Subcutaneous abdominal adipose tissue (tissue), 5 donors: Measurements from ENCODE around the gene PRKCH.

Experiments
- H3K27ac ChIP-seq: one replicate; pipeline ENCODE4 v1.7.0; 2013; ENCODE audit warnings: low read depth, mild to moderate bottlenecking, inconsistent platforms, low read length, moderate library complexity
- H3K27me3 ChIP-seq, 5 donors: one replicate each; pipeline ENCODE4 v1.7.0; 2013; ENCODE audit warnings: low read length in 5 of 5, inconsistent platforms in 1 of 5; ENCODE audit not compliant: control insufficient read depth in 5 of 5, insufficient read depth in 4 of 5
- H3K36me3 ChIP-seq, 5 donors: one replicate each; pipeline ENCODE4 v1.7.0; 2013; ENCODE audit warnings: low read length in 5 of 5; ENCODE audit not compliant: control insufficient read depth in 5 of 5, insufficient read depth in 5 of 5
- H3K4me1 ChIP-seq, 5 donors: one replicate each; pipeline ENCODE4 v1.7.0; 2013; ENCODE audit warnings: low read length in 5 of 5, mild to moderate bottlenecking in 3 of 5, moderate library complexity in 1 of 5; ENCODE audit not compliant: control insufficient read depth in 5 of 5, insufficient read depth in 5 of 5
- H3K4me3 ChIP-seq, 5 donors: one replicate each; pipeline ENCODE4 v1.7.0; 2013; ENCODE audit warnings: low read length in 5 of 5, low read depth in 1 of 5
- H3K9ac ChIP-seq, 5 donors: one replicate each; pipeline ENCODE4 v1.7.0; 2013; ENCODE audit warnings: low read length in 5 of 5, mild to moderate bottlenecking in 4 of 5, moderate library complexity in 3 of 5
- H3K9me3 ChIP-seq, 5 donors: one replicate each; pipeline ENCODE4 v1.7.0; 2013; ENCODE audit warnings: low read length in 5 of 5; ENCODE audit not compliant: control insufficient read depth in 5 of 5
- donor health status: healthy.
- donor health status: healthy.
- donor health status: healthy.
- donor health status: healthy.
- donor health status: healthy.

The PRKCH gene

GRCh38 chr14:61516118-61516743 is 194.9 kb downstream of the PRKCH start:
- peak overlapping the region; percentile 38 for H3K27ac ChIP-seq
- no peak overlapping the region for H3K4me3 ChIP-seq
- H3K4me1 ChIP-seq: peaks cover 10 to 33% (median 30%) of the 10 kb centered on the region in 5 donors
- no peaks in the 10 kb centered on the region for H3K27me3 ChIP-seq
- no peaks in the 10 kb centered on the region for H3K9me3 ChIP-seq
- peaks cover 0 to 2% (median 0%) of the 10 kb centered on the region in 5 donors for H3K36me3 ChIP-seq
- H3K9ac ChIP-seq: no peak overlapping the region

GRCh38 chr14:61516964-61517653 is 195.7 kb downstream of the PRKCH start:
- H3K27ac ChIP-seq: peak overlapping the region; percentile 38
- peaks cover 0 to 2% (median 0%) of the 10 kb centered on the region in 5 donors for H3K36me3 ChIP-seq
- H3K27me3 ChIP-seq: no peaks in the 10 kb centered on the region
- peak overlapping the region in 1 of 5 donors; percentile 8 for H3K4me3 ChIP-seq
- no peaks in the 10 kb centered on the region for H3K9me3 ChIP-seq
- peaks cover 10 to 31% (median 28%) of the 10 kb centered on the region in 5 donors for H3K4me1 ChIP-seq
- H3K9ac ChIP-seq: no peak overlapping the region

- H3K27ac ChIP-seq: peak overlapping the region; percentile 38
- H3K9me3 ChIP-seq: no peaks in the 10 kb centered on the region
- no peak overlapping the region for H3K4me3 ChIP-seq
- H3K9ac ChIP-seq: no peak overlapping the region
- H3K27me3 ChIP-seq: no peaks in the 10 kb centered on the region
- peaks cover 0 to under 1% (median 0%) of the 10 kb centered on the region in 5 donors for H3K36me3 ChIP-seq
- peaks cover 10 to 30% (median 24%) of the 10 kb centered on the region in 5 donors for H3K4me1 ChIP-seq
Observed at GRCh38 chr14:61517911-61518384, 196.6 kb downstream of the PRKCH start.

GRCh38 chr14:61518403-61518802 is 197.0 kb downstream of the PRKCH start:
- Histone ChIP-seq H3K9ac (no peak overlapping the region), H3K27me3 (no peaks in the 10 kb centered on the region), H3K27ac (no peak overlapping the region), H3K4me3 (no peak overlapping the region), H3K4me1 (peaks cover 10 to 30% (median 24%) of the 10 kb centered on the region in 5 donors), H3K36me3 (no peaks in the 10 kb centered on the region), H3K9me3 (no peaks in the 10 kb centered on the region)

GRCh38 chr14:61519106-61519505 is 197.7 kb downstream of the PRKCH start:
- peaks cover 10 to 35% (median 26%) of the 10 kb centered on the region in 5 donors for H3K4me1 ChIP-seq
- H3K9ac ChIP-seq: no peak overlapping the region
- H3K9me3 ChIP-seq: no peaks in the 10 kb centered on the region
- H3K36me3 ChIP-seq: no peaks in the 10 kb centered on the region
- H3K27ac ChIP-seq: no peak overlapping the region
- no peaks in the 10 kb centered on the region for H3K27me3 ChIP-seq
- H3K4me3 ChIP-seq: no peak overlapping the region

GRCh38 chr14:61519735-61520134 is 198.4 kb downstream of the PRKCH start:
- Histone ChIP-seq H3K27ac (no peak overlapping the region), H3K9me3 (no peaks in the 10 kb centered on the region), H3K27me3 (no peaks in the 10 kb centered on the region), H3K36me3 (no peaks in the 10 kb centered on the region), H3K9ac (no peak overlapping the region), H3K4me3 (no peak overlapping the region), H3K4me1 (peaks cover 10 to 35% (median 32%) of the 10 kb centered on the region in 5 donors)

- Histone ChIP-seq H3K4me3 (no peak overlapping the region), H3K27ac (no peak overlapping the region), H3K36me3 (no peaks in the 10 kb centered on the region), H3K9ac (no peak overlapping the region), H3K9me3 (no peaks in the 10 kb centered on the region), H3K4me1 (peaks cover 10 to 43% (median 40%) of the 10 kb centered on the region in 5 donors), H3K27me3 (no peaks in the 10 kb centered on the region)
Observed at GRCh38 chr14:61520576-61520975, 199.2 kb downstream of the PRKCH start.

GRCh38 chr14:61521773-61522172 is 200.4 kb downstream of the PRKCH start:
- H3K27me3 ChIP-seq: no peaks in the 10 kb centered on the region
- H3K36me3 ChIP-seq: no peaks in the 10 kb centered on the region
- H3K4me1 ChIP-seq: peaks cover 6 to 46% (median 37%) of the 10 kb centered on the region in 5 donors
- no peak overlapping the region for H3K9ac ChIP-seq
- no peaks in the 10 kb centered on the region for H3K9me3 ChIP-seq
- no peak overlapping the region for H3K4me3 ChIP-seq
- no peak overlapping the region for H3K27ac ChIP-seq

GRCh38 chr14:61523751-61524150 is 202.4 kb downstream of the PRKCH start:
- Histone ChIP-seq H3K9ac (peak overlapping the region in 1 of 5 donors; percentile 12), H3K27me3 (no peaks in the 10 kb centered on the region), H3K4me1 (peaks cover 0 to 41% (median 23%) of the 10 kb centered on the region in 5 donors), H3K27ac (no peak overlapping the region), H3K4me3 (no peak overlapping the region), H3K36me3 (peaks cover 0 to 1% (median 0%) of the 10 kb centered on the region in 5 donors), H3K9me3 (no peaks in the 10 kb centered on the region)

- Histone ChIP-seq H3K9me3 (no peaks in the 10 kb centered on the region), H3K4me3 (no peak overlapping the region), H3K9ac (peak overlapping the region in 1 of 5 donors; percentile 12), H3K36me3 (peaks cover 0 to 6% (median 0%) of the 10 kb centered on the region in 5 donors), H3K4me1 (peaks cover 0 to 41% (median 23%) of the 10 kb centered on the region in 5 donors), H3K27me3 (no peaks in the 10 kb centered on the region), H3K27ac (peak overlapping the region; percentile 11)
Observed at GRCh38 chr14:61524211-61524806, 202.9 kb downstream of the PRKCH start.
